HepG2 (cell line): ENCODE results near the gene ADIPOR1. TPM values are rescaled to one million over a fixed set of nuclear protein-coding genes. Genes with fewer than 3 reads are reported as not detected.
A peak's percentile ranks its signal among the peaks of the same experiment; 100 is the strongest.

Experiments
- DNMT1 ChIP-seq: sonication (generic); formaldehyde crosslinking; IDR thresholded peaks from 2 replicates; pipeline ENCODE4 v1.5.1; 2020; ENCODE audit warnings: mild to moderate bottlenecking, missing genetic modification reagents
- DR1 ChIP-seq: sonication (generic); formaldehyde crosslinking; IDR thresholded peaks from 2 replicates; pipeline ENCODE4 v1.8.0; 2021; ENCODE audit warnings: mild to moderate bottlenecking, missing genetic modification reagents, inconsistent platforms
- ERF ChIP-seq: IDR thresholded peaks from 2 replicates; pipeline ENCODE4 v1.6.1; 2018; ENCODE audit warnings: missing biosample characterization, missing genetic modification reagents
- HNF4A ChIP-seq: sonication (generic); formaldehyde crosslinking; IDR thresholded peaks from 2 replicates; pipeline ENCODE4 v1.4.0; 2020; ENCODE audit warnings: missing genetic modification reagents
- HNRNPL ChIP-seq: fragments of 200-400 bp; formaldehyde crosslinking; IDR thresholded peaks from 2 replicates; pipeline ENCODE4 v1.6.1; 2017; ENCODE audit warnings: mild to moderate bottlenecking, low read depth, low read length
- JDP2 ChIP-seq: sonication (generic); formaldehyde crosslinking; IDR thresholded peaks from 2 replicates; pipeline ENCODE4 v1.8.1; 2022; ENCODE audit warnings: missing genetic modification reagents, borderline replicate concordance
- TBP ChIP-seq: sonication (generic); formaldehyde crosslinking; IDR thresholded peaks from 2 replicates; pipeline ENCODE4 v1.5.0; 2020; ENCODE audit warnings: missing genetic modification reagents
- ZBTB1 ChIP-seq: sonication (generic); formaldehyde crosslinking; IDR thresholded peaks from 2 replicates; pipeline ENCODE4 v1.4.0; 2020; ENCODE audit warnings: missing genetic modification reagents, borderline replicate concordance
- ZNF18 ChIP-seq: sonication (generic); formaldehyde crosslinking; IDR thresholded peaks from 2 replicates; pipeline ENCODE4 v1.8.0; 2022; ENCODE audit warnings: mild to moderate bottlenecking, missing genetic modification reagents; ENCODE audit not compliant: insufficient replicate concordance
- ZNF263 ChIP-seq: sonication (generic); formaldehyde crosslinking; IDR thresholded peaks from 2 replicates; pipeline ENCODE4 v1.4.0; 2020; ENCODE audit warnings: missing genetic modification reagents
- ZNF326 ChIP-seq: sonication (generic); formaldehyde crosslinking; IDR thresholded peaks from 2 replicates; pipeline ENCODE4 v1.4.0; 2020; ENCODE audit warnings: missing genetic modification reagents, borderline replicate concordance
- ZNF430 ChIP-seq: sonication (generic); formaldehyde crosslinking; IDR thresholded peaks from 2 replicates; pipeline ENCODE4 v1.9.0; 2021; ENCODE audit warnings: mild to moderate bottlenecking, missing genetic modification reagents
- ZNF44 ChIP-seq: sonication (generic); formaldehyde crosslinking; IDR thresholded peaks from 2 replicates; pipeline ENCODE4 v1.5.1; 2020; ENCODE audit warnings: mild to moderate bottlenecking, missing genetic modification reagents
- ZNF530 ChIP-seq: sonication (generic); formaldehyde crosslinking; IDR thresholded peaks from 2 replicates; pipeline ENCODE4 v1.5.0; 2020; ENCODE audit warnings: low read depth, mild to moderate bottlenecking, missing genetic modification reagents
- ZNF607 ChIP-seq: sonication (generic); formaldehyde crosslinking; IDR thresholded peaks from 2 replicates; pipeline ENCODE4 v1.5.1; 2020; ENCODE audit warnings: missing genetic modification reagents, mild to moderate bottlenecking, borderline replicate concordance
- polyA plus RNA-seq, 8 experiments: library from polyadenylated mRNA; depleted of rRNA in 3 of 8; stranded (reverse) in 7 of 8; unstranded in 1 of 8; fragments of >200 nt; fragmentation: Illumina TruSeq in 4 of 8; extraction: Trizol in 4 of 8; gene quantifications; 2 replicates each; pipeline versions ENCODE4 v1.2.1 to v1.2.3, GENCODE V29; 2011 to 2016; ENCODE audit warnings: low read depth in 4 of 8, missing spikeins in 1 of 8, mixed read lengths in 1 of 8; ENCODE audit not compliant: insufficient read depth in 1 of 8
- total RNA-seq, 5 experiments: library from RNA; depleted of rRNA; stranded (reverse); fragments of >200 nt; fragmentation: Illumina TruSeq; extraction: Trizol; gene quantifications; 2 replicates each; pipeline ENCODE4 v1.2.3, GENCODE V29; 2016; ENCODE audit warnings: low read depth in 1 of 5
- TF ChIP-seq, protein P1 (sequence below): sonication (generic); formaldehyde crosslinking; IDR thresholded peaks from 2 replicates; pipeline ENCODE4 v1.9.0; 2021; ENCODE audit warnings: missing genetic modification reagents, borderline replicate concordance
- TF ChIP-seq, protein P2 (sequence below): sonication (generic); formaldehyde crosslinking; IDR thresholded peaks from 2 replicates; pipeline ENCODE4 v1.5.1; 2020; ENCODE audit warnings: mild to moderate bottlenecking, missing genetic modification reagents, borderline replicate concordance

The ADIPOR1 gene
- total and polyA plus RNA-seq, 2 of the 13 experiments (the other 11 are each of a cell fraction or from before 2014, with no cell fraction given) = 60.0 to 141 TPM

- TF ChIP-seq ZNF263 (CRISPR knock-in tag) (peak; percentile 83; the same call in 1 of the 2 replicates), HNRNPL (0 out of 2 replicates have a peak, but pooled peaks have one; percentile 47), ZNF530 (CRISPR knock-in tag) (no peak), ZNF607 (CRISPR knock-in tag) (0 out of 2 replicates have a peak, but pooled peaks have one; percentile 78), ZNF430 (CRISPR knock-in tag) (peak; percentile 70; the same call in 1 of the 2 replicates), ZNF326 (no peak), ZNF18 (CRISPR knock-in tag) (peak; percentile 46), DNMT1 (CRISPR knock-in tag) (peak; percentile 75; the same call in 1 of the 2 replicates), TBP (CRISPR knock-in tag) (0 out of 2 replicates have a peak, but pooled peaks have one; percentile 58), ERF (CRISPR knock-in tag) (peak; percentile 91), JDP2 (CRISPR knock-in tag) (no peak), HNF4A (CRISPR knock-in tag) (peak; percentile 34; the same call in 1 of the 2 replicates), ZBTB1 (CRISPR knock-in tag) (no peak), DR1 (CRISPR knock-in tag) (peak; percentile 75), ZNF44 (CRISPR knock-in tag) (no peak)
- TF ChIP-seq, protein P1, sequence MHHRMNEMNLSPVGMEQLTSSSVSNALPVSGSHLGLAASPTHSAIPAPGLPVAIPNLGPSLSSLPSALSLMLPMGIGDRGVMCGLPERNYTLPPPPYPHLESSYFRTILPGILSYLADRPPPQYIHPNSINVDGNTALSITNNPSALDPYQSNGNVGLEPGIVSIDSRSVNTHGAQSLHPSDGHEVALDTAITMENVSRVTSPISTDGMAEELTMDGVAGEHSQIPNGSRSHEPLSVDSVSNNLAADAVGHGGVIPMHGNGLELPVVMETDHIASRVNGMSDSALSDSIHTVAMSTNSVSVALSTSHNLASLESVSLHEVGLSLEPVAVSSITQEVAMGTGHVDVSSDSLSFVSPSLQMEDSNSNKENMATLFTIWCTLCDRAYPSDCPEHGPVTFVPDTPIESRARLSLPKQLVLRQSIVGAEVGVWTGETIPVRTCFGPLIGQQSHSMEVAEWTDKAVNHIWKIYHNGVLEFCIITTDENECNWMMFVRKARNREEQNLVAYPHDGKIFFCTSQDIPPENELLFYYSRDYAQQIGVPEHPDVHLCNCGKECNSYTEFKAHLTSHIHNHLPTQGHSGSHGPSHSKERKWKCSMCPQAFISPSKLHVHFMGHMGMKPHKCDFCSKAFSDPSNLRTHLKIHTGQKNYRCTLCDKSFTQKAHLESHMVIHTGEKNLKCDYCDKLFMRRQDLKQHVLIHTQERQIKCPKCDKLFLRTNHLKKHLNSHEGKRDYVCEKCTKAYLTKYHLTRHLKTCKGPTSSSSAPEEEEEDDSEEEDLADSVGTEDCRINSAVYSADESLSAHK (CRISPR knock-in tag) = no peak
- TF ChIP-seq, protein P2, sequence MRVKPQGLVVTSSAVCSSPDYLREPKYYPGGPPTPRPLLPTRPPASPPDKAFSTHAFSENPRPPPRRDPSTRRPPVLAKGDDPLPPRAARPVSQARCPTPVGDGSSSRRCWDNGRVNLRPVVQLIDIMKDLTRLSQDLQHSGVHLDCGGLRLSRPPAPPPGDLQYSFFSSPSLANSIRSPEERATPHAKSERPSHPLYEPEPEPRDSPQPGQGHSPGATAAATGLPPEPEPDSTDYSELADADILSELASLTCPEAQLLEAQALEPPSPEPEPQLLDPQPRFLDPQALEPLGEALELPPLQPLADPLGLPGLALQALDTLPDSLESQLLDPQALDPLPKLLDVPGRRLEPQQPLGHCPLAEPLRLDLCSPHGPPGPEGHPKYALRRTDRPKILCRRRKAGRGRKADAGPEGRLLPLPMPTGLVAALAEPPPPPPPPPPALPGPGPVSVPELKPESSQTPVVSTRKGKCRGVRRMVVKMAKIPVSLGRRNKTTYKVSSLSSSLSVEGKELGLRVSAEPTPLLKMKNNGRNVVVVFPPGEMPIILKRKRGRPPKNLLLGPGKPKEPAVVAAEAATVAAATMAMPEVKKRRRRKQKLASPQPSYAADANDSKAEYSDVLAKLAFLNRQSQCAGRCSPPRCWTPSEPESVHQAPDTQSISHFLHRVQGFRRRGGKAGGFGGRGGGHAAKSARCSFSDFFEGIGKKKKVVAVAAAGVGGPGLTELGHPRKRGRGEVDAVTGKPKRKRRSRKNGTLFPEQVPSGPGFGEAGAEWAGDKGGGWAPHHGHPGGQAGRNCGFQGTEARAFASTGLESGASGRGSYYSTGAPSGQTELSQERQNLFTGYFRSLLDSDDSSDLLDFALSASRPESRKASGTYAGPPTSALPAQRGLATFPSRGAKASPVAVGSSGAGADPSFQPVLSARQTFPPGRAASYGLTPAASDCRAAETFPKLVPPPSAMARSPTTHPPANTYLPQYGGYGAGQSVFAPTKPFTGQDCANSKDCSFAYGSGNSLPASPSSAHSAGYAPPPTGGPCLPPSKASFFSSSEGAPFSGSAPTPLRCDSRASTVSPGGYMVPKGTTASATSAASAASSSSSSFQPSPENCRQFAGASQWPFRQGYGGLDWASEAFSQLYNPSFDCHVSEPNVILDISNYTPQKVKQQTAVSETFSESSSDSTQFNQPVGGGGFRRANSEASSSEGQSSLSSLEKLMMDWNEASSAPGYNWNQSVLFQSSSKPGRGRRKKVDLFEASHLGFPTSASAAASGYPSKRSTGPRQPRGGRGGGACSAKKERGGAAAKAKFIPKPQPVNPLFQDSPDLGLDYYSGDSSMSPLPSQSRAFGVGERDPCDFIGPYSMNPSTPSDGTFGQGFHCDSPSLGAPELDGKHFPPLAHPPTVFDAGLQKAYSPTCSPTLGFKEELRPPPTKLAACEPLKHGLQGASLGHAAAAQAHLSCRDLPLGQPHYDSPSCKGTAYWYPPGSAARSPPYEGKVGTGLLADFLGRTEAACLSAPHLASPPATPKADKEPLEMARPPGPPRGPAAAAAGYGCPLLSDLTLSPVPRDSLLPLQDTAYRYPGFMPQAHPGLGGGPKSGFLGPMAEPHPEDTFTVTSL (CRISPR knock-in tag) = 0 out of 2 replicates have a peak, but pooled peaks have one; percentile 28
These were observed 31.3 kb downstream of the ADIPOR1 start, which contains the start of gene KLHL12 (continued) for GRCh38 chr1:202926581-202927491.
